Transverse colon (tissue), 4 donors: Measurements from ENCODE around the gene TRAPPC2L.

ENCODE experiments used
- POLR2A ChIP-seq: fragments of 450-650 bp; IDR thresholded peaks from one replicate; pipeline ENCODE4 v1.6.1; 2016; ENCODE audit warnings: antibody characterized with exemption, mild to moderate bottlenecking, moderate library complexity
- POLR2AphosphoS5 ChIP-seq, 3 donors: sonication (generic); formaldehyde crosslinking; IDR thresholded peaks; one replicate each; pipeline ENCODE4 v1.6.1; 2016; ENCODE audit warnings: antibody characterized with exemption in 3 of 3
- TF ChIP-seq, protein P1 (sequence below), 5 experiments: fragments of 200-600 bp in 3 of 5; fragments of 450-650 bp in 2 of 5; sonication (generic) in 3 of 5; IDR thresholded peaks; 1 replicate in 2 of 5; 2 replicates in 3 of 5; pipeline ENCODE4 v1.5.1; 2016 to 2017; ENCODE audit warnings: antibody characterized with exemption in 5 of 5, inconsistent platforms in 3 of 5, mild to moderate bottlenecking in 2 of 5, moderate library complexity in 1 of 5

DNA sequence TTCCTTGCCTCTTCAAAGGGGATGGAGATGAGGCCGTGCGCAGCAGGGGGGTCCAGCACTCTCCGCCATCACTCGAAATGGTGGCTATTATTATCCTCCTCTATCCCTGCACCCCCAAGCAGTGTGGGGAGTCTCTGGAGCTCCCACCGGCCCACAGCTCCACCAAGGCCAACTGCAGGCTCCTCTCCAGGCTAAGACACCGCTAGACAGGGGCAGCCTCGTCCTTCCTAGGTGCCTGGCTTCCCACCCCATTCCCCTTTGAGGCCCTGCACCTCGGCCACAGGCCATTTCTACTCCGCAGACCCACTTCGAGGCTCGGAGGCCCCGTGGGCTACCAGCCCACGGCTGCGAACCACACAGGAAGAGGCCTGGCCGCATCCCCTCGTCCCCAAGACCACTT is 49.1 kb downstream of the TRAPPC2L start:
- TF ChIP-seq POLR2A = no peak
- TF ChIP-seq, protein P1, sequence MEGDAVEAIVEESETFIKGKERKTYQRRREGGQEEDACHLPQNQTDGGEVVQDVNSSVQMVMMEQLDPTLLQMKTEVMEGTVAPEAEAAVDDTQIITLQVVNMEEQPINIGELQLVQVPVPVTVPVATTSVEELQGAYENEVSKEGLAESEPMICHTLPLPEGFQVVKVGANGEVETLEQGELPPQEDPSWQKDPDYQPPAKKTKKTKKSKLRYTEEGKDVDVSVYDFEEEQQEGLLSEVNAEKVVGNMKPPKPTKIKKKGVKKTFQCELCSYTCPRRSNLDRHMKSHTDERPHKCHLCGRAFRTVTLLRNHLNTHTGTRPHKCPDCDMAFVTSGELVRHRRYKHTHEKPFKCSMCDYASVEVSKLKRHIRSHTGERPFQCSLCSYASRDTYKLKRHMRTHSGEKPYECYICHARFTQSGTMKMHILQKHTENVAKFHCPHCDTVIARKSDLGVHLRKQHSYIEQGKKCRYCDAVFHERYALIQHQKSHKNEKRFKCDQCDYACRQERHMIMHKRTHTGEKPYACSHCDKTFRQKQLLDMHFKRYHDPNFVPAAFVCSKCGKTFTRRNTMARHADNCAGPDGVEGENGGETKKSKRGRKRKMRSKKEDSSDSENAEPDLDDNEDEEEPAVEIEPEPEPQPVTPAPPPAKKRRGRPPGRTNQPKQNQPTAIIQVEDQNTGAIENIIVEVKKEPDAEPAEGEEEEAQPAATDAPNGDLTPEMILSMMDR (IDR thresholded peaks at IDR 0.05) = no peak
- no peak for TF ChIP-seq POLR2AphosphoS5 (IDR thresholded peaks at IDR 0.05)
